Stimulated activated CD4-positive, alpha-beta T cell treated with anti-CD3 and anti-CD28 coated beads, Interleukin-1b, Interleukin-23, amount 100 ng/mL, for 48 hours (primary cell): ENCODE measurements around the gene MARS1.
A peak's percentile ranks its signal among the peaks of the same experiment; 100 is the strongest.

Experiments used
- DNase-seq: peaks from one replicate; pipeline ENCODE4 v3.0.0-alpha.2; 2020

Gene MARS1

DNA sequence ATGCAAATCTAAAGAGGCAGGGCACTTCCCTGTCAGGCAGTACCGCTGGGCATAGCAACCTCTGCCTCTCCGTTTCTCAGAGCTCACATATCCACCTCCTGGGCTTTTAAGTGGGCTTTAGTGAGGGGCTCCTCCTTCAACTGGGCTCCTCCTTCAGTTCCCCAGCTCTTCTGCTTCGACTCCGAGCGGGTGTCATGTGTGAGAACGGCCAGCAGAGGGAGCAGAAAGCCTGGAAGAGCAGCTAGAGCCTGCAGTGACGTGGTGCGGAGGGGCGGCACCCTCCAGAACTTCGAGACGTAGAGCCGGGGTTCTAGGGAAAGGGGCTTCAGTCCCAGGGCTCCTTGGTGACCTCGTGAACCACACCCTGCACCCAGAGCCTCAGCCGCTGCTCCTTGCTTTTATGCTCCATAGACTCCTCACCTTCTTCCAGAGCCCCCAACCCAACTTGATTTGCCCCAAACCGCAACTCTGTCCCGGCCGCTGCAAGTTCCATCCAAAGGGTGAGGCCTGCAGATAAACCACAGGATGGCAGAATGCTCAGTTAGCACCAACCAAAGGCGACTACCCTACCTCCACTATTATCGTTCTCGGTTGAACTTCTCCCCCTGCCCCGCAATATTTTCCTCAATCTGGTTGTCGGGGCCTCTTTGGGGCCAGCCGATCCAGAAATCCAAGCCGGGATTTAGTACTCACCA lies 28.7 kb upstream of the MARS1 start:
- peak; percentile 95 for DNase-seq

DNA sequence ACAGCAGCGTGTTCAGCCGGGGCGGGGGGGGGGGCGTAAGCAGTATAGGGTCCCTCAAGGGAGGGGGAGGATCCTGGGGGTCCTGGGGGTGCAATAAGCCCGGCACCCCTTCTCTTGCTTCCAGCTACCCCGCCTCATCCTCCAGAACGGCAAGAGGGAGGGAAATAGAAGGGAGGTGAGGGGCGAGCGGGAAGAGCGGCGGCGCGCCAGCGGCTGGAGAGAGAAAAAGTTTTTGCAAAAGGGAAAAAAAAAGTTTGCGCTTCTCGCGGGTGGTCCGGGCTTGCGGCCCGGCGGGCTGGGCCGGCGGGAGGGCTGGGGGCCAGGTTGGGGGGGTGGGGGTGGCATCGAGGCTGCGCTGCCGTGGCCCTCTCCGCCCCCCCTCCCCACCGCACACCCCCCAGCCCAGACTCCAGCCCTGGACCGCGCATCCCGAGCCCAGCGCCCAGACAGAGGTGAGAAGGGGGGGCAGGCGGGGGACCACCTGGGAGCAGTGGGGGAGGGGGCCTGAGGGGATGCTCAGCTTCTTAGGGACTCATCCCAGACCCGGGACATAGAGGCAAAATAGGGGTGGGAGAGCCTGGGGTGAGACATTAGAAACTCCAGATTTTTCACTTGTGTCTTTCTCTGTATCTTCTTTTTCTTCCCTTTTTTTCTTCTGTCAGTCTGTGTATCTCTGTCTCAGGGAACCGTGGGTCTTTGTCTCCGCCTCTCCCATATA lies 28.0 kb upstream of the MARS1 start, which contains the start of gene GLI1:
Gene GLI1 (plus strand): TSS at position 36 of the 718 bp plus-strand sequence. CDS start 3,907 bp downstream, outside the sequence.
- DNase-seq = peak; percentile 56

DNA sequence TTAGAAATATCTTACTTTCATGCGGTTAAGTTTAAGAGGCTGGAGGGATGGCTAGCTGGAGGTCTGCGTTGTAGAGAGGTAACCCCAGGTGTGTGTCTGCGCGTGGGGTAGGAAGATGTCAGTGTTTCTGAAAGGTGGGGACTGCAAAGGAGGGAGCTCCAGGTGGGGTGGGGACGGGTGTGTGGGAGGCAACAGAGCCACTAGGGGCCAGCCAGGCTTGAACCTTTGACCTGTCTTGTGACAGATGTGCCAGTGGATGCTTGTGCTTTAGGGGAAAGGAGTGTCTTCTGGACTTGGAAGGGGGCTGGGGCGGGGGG lies 27.4 kb upstream of the MARS1 start:
- no peak for DNase-seq

DNA sequence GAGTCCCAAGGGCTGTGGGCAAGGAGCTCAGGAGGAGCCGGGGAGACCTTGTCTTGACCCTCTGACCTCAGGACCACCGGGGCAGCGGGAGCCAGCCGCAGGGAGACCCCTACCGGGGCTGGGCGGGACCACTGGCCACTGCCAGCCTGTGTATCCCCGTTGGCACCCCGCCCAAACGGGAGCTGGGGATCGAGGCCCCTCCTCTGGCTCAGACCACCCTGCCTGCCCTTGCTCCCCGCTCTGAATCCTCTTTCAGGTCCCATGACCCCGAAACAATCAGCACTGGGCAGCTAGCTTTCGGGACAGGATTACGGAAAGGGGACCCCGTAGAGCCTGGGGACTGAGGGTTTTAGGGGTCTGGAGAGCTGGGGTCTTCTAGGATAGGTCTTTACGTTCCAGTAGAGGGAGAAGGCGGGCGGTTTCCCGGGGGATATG lies 27.0 kb upstream of the MARS1 start:
- no peak for DNase-seq

DNA sequence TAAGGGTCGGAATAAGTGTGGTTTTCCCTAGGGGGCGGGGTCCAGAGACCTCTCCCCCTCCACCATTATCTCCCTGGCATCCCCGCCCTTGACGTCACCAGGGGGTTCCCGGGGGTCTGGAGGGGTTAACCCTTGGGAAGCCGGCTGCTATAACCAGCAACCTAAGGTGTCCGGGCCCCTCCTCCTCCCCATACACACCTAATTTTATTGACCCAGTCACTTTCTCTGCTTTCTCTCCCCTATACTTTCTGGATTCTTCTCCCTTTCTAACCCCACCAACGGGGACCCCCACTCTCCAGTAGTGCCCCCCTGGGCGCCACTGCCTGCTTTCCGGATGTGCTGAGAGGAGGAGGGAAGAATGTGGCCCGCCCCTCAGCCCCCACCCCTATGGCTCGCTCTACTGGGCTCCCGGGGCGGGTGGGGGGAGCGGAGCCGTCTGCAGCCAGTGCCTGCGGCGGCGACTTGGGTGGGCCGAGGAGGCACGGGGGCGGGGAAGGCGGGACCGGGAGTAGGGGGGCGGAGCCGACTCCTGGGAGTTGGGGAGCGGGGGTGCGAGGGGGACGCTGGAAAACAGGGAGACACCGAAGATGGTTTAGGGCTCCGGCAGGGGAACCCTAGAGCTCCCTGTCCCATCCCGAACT lies 26.5 kb upstream of the MARS1 start:
- no peak for DNase-seq

GRCh38 chr12:57461917-57462250 lies 26.0 kb upstream of the MARS1 start:
- DNase-seq = no peak

- peak; percentile 92 for DNase-seq
Measured at GRCh38 chr12:57462251-57462911, 25.5 kb upstream of the MARS1 start.

DNA sequence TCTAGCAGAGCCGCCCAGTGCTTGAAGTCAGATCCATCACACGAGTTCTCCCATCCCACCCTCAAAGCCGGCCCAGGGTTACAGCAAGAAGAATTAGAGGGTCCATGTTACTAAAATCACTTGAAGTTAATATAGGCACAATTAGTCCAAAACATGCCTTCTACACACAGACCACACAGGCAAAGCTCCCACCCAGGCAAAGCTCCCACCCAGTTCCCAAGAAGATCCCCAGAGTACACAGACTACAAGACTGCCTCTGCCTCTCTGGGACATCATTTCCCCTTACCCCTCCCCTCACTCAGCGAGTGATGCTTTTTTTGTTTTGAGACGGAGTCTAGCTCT lies 25.0 kb upstream of the MARS1 start:
- no peak for DNase-seq

- no peak for DNase-seq
Measured at GRCh38 chr12:57464569-57464968, 23.3 kb upstream of the MARS1 start.

DNA sequence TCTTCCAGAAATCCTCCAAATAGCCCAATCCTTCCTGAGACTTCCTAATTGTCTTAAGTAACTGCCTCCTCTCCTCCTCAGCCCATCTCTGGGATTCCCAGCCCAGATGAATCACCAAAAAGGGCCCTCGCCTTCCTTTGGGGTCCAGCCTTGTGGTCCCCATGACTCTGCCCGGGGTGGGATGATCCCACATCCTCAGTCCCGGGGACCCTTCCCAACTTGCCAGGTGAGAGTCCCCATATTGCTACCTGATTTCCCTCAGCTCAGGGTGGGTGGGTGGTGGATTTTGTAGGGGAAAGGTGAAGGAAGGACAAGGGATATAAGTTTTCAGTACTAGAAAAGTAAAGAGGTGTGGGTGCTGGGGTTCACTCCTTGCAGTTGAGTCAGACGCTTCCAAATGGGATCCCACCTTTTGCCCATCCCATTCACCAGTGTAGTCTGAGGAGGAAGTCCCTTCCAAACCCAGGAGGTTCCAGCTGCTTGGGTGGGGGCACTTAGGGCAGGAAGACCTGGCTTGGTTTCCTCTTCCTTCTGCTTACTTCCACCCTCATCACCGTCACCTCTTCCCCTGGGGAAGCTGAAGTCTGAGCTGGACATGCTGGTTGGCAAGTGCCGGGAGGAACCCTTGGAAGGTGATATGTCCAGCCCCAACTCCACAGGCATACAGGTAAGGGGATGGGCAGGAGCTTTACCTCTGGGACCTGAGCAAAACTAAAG lies 22.7 kb upstream of the MARS1 start:
- DNase-seq = no peak

DNA sequence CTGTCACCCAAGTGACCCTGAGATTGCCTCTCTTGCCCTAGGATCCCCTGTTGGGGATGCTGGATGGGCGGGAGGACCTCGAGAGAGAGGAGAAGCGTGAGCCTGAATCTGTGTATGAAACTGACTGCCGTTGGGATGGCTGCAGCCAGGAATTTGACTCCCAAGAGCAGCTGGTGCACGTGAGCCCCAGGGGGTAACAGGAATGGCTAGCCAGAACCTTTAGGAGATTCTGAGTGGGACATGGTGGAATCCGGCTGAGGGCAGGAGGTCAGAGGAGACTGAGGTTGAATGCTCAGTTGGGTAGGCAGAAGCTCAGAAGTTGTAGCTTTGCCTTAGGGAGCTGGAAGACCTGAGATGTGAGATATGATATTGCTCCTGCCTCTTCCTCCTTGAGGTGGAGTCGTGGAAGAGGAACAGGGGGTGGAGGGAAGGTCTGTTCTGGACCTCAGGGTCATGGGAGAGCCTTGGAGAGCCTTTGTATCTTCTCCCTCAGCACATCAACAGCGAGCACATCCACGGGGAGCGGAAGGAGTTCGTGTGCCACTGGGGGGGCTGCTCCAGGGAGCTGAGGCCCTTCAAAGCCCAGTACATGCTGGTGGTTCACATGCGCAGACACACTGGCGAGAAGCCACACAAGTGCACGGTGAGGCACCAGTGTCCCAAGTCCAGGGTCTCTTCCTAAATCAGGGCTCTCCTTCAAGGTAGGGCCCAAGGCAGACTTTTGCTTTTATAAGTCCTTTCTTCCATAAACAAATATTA lies 21.9 kb upstream of the MARS1 start:
- no peak for DNase-seq

- no peak for DNase-seq
Measured at GRCh38 chr12:57467212-57467874, 20.5 kb upstream of the MARS1 start.

- no peak for DNase-seq
Measured at GRCh38 chr12:57467915-57468314, 20.0 kb upstream of the MARS1 start.

DNA sequence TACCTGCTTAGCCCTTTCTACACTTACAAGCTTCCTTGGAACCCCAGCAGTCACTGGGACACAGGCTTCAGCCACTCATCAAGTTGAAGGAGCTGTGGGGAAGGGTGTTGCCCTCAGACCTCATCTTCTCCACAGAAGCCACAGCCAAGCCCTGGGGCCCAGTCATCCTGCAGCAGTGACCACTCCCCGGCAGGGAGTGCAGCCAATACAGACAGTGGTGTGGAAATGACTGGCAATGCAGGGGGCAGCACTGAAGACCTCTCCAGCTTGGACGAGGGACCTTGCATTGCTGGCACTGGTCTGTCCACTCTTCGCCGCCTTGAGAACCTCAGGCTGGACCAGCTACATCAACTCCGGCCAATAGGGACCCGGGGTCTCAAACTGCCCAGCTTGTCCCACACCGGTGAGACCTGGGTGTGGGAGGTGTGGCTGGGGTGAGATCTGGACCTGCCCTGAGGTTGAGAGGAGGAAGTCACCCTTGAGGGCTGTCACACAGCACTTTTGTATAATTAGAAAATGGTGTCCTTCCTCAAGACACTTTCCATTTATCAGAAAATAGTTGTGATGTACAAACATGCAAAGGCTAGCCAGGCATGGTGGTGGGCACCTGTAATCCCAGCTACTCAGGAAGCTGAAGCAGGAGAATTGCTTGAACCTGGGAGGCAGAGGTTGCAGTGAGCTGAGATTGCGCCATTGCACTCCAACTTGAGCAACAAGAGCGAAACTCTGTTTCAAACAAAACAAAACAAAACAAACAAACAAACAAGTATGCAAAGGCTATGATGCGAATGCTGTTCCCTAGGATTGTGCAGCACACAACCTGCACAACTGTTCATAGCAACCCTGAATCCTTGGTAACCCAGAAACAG lies 18.3 kb upstream of the MARS1 start:
- no peak for DNase-seq

GRCh38 chr12:57470286-57470969 lies 17.4 kb upstream of the MARS1 start:
- no peak for DNase-seq

GRCh38 chr12:57470970-57471656 lies 16.8 kb upstream of the MARS1 start:
- no peak for DNase-seq

GRCh38 chr12:57471661-57472060 lies 16.2 kb upstream of the MARS1 start:
- DNase-seq = no peak

DNA sequence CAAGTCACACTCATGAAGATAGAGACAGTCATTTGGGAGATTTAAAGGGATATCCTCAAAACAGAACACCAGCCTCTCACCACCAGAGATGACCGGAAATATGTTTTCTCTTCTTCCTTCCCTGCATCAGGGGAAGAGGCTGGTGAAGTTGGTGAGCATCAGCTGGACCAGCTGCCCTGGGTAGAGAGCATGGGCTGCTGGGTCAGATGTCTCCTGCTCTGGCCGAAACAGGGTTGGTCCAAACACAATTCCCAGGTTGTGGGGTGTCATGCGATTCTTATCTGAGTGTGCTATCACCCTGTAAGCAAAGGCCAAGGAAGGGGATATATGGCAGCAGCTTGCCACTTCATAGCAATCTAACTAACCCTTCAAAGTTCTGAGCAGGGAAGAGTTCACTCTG lies 15.5 kb upstream of the MARS1 start:
- no peak for DNase-seq

DNA sequence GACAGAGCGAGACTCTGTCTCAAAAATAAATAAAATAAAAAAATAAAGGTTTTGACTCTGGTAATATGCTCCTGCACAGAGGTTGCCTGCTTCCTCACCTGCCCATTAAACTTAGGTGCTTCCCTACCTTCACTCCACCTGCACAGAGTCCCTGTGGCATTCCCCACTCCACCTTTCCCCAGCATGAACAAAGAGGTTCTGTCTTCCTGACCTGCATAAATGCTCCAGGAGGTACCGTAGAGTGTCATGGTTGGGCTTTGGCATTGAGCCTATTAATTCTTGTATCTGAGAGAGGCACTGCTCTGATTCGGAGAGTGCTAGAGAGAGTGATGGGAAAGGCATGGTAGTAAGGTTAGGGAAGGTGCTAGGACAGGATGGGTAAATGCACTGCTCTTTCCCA lies 14.5 kb upstream of the MARS1 start:
- no peak for DNase-seq

DNA sequence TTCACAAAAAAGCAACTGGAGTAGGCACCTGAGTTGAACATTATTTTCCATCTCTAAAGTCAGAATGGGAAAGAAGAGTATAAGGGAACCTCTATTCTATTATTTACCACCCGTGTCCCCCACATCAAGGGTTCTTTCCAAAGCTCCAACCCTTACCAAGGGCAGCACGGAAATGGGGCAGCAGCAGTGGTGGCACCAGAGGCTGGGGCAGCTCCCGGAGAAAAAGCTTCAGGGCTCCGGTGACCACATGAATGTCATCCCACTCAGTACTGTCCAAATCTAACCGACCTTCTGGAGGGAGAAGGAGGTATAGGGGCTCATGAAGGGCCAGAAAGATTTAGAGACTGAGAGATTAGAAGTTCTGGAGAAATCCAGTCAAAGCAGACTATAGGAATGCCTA lies 14.0 kb upstream of the MARS1 start:
- no peak for DNase-seq
